Small intestine (tissue), 7 donors: ENCODE data around the gene REELD1. TPM values are rescaled to one million over a fixed set of nuclear protein-coding genes. Genes with fewer than 3 reads are reported as not detected.

Source experiments
- DNase-seq, 2 donors: peaks; one replicate each; pipeline versions ENCODE4 v3.0.0 to v3.0.0-alpha.2; 2013
- FAIRE-seq: peaks from 2 replicates; lab custom pipeline; 2012; peaks lifted over from hg19 to GRCh38; lab: Jason Lieb, UNC
- H3K27ac ChIP-seq, 3 donors: one replicate each; pipeline ENCODE4 v1.5.1; 2013; ENCODE audit warnings: low read length in 2 of 3, mild to moderate bottlenecking in 2 of 3, control low read depth in 1 of 3, inconsistent platforms in 1 of 3, low read depth in 1 of 3, moderate library complexity in 1 of 3
- H3K27me3 ChIP-seq, 3 donors: one replicate each; pipeline ENCODE4 v1.6.1; 2013; ENCODE audit warnings: low read length in 3 of 3, inconsistent platforms in 1 of 3; ENCODE audit not compliant: control insufficient read depth in 3 of 3, insufficient read depth in 3 of 3
- H3K36me3 ChIP-seq, 3 donors: one replicate each; pipeline ENCODE4 v1.6.1; 2013; ENCODE audit warnings: low read length in 3 of 3, inconsistent platforms in 1 of 3, low read depth in 1 of 3, mild to moderate bottlenecking in 1 of 3, moderate library complexity in 1 of 3; ENCODE audit not compliant: control insufficient read depth in 3 of 3, insufficient read depth in 2 of 3
- H3K4me1 ChIP-seq, 3 donors: one replicate each; pipeline ENCODE4 v1.6.1; 2013; ENCODE audit warnings: low read length in 2 of 3, inconsistent platforms in 1 of 3, low read depth in 1 of 3, mild to moderate bottlenecking in 1 of 3, moderate library complexity in 1 of 3; ENCODE audit not compliant: control insufficient read depth in 3 of 3, insufficient read depth in 2 of 3
- H3K4me3 ChIP-seq, 3 donors: one replicate each; pipeline ENCODE4 v1.5.1; 2013; ENCODE audit warnings: low read length in 3 of 3, control low read depth in 1 of 3, inconsistent platforms in 1 of 3, low read depth in 1 of 3, mild to moderate bottlenecking in 1 of 3, moderate library complexity in 1 of 3
- H3K9me3 ChIP-seq, 2 donors: one replicate each; pipeline ENCODE4 v1.6.1; 2013; ENCODE audit warnings: low read depth in 1 of 2, low read length in 1 of 2; ENCODE audit not compliant: control insufficient read depth in 2 of 2, insufficient read depth in 1 of 2
- WGBS, 3 donors: extraction: QIAGEN DNeasy Blood & Tissue Kit; methylation state at CpG; one replicate each; pipeline ENCODE4 v1.1.7; 2013; 5-methylcytosine and 5-hydroxymethylcytosine counted together
- polyA plus RNA-seq, 4 donors: library from polyadenylated mRNA; stranded (reverse) in 3 of 4; unstranded in 1 of 4; fragments of 200-250 nt in 3 of 4; fragments of 120-200 nt in 1 of 4; gene quantifications; one replicate each; pipeline versions ENCODE4 v1.2.1 to v1.2.3, GENCODE V29; 2013
- donor health status: healthy with polysubstance abuse.
- donor health status: control.
- donor health status: control.
- donor health status: Bipolar disorder and iron deficiency.
- donor health status: healthy.

REELD1 gene
- polyA plus RNA-seq, 4 donors = 0.07 to 4.5 (median 0.66) TPM

GRCh38 chr4:146273204-146273901, 59.0 kb downstream of the REELD1 start:
- Histone ChIP-seq H3K4me3 (no peak overlapping the region), H3K27ac (no peak overlapping the region), H3K9me3 (no peaks in the 10 kb centered on the region), H3K27me3 (no peaks in the 10 kb centered on the region), H3K36me3 (no peaks in the 10 kb centered on the region), H3K4me1 (peaks cover 2% of the 10 kb centered on the region in 3 donors)
- FAIRE-seq (no peak), DNase-seq (no peak)
- WGBS, 3 donors = 79 to 91% (median 82%) methylated on average over 5 of the region's 5 CpGs

DNA sequence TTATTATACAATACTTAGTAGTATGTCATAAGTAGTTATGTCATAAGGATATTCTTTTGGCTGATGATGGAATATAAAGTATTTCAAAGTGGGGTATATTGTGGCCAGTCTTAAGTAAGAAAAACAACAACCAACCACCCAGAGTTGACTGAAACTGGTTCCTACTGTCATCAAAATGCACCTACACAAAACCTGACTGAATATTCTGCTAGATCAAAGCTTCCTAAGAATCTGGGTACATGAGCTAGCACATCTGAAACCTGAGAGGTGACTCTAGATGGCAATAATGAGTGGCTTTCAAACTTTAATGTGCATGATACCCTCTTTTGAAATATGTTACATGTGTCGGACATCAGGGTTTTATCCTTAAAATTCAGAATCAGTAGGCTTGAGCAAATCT, 60.4 kb downstream of the REELD1 start:
- FAIRE-seq = no peak
- no peak overlapping the region for H3K4me3 ChIP-seq
- no peaks in the 10 kb centered on the region for H3K36me3 ChIP-seq
- H3K9me3 ChIP-seq = no peaks in the 10 kb centered on the region
- H3K27me3 ChIP-seq = no peaks in the 10 kb centered on the region
- no peak overlapping the region for H3K27ac ChIP-seq
- 95 to 100% (median 97%) methylated on average over 1 of the region's 1 CpG for WGBS, 3 donors
- peaks cover 2 to 4% (median 2%) of the 10 kb centered on the region in 3 donors for H3K4me1 ChIP-seq
- no peak for DNase-seq

DNA sequence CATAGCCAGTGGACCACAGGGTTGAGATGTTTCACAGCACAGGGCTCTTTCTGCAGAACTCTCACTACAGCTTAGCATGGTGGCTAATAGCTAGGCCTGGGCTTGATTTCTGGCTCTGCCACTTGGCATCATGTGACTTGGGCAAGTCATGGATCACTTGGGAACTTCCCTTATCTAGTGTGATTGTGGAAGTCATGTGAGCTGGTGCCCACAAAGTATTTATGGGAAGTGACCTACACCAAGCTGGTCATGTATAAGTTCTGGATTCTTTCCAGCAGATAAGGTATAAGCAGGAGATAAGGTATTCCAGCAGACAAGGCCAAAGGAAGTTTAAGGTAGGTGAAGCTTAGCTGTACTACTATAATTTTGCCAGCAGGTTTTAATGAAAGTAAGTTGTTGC, 61.0 kb downstream of the REELD1 start:
- H3K27me3 ChIP-seq = no peaks in the 10 kb centered on the region
- no peaks in the 10 kb centered on the region for H3K9me3 ChIP-seq
- H3K36me3 ChIP-seq = no peaks in the 10 kb centered on the region
- no peak overlapping the region for H3K4me3 ChIP-seq
- H3K4me1 ChIP-seq = peaks cover 2 to 4% (median 2%) of the 10 kb centered on the region in 3 donors
- DNase-seq (peak; percentile 44 to 92), FAIRE-seq (no peak)
- H3K27ac ChIP-seq = no peak overlapping the region

- H3K4me3 ChIP-seq = no peak overlapping the region
- H3K4me1 ChIP-seq = peaks cover 2 to 4% (median 2%) of the 10 kb centered on the region in 3 donors
- 71 to 95% (median 93%) methylated on average over 1 of the region's 1 CpG for WGBS, 3 donors
Measured at GRCh38 chr4:146278986-146279385, 64.6 kb downstream of the REELD1 start.

More at GRCh38 chr4:146278986-146279385, 64.6 kb downstream of the REELD1 start:
- no peak for FAIRE-seq
- Histone ChIP-seq H3K27me3 (no peaks in the 10 kb centered on the region), H3K27ac (no peak overlapping the region), H3K9me3 (no peaks in the 10 kb centered on the region), H3K36me3 (no peaks in the 10 kb centered on the region)
- DNase-seq = no peak

Other genes with a start within 250 kb of the REELD1 start
- gene LSM6, start 38.8 kb upstream of the REELD1 start, polyA plus RNA-seq = 10 to 100 TPM; 36.5 to 88.4 (median 70.8) TPM